Stimulated activated CD4-positive, alpha-beta T cell treated with anti-CD3 and anti-CD28 coated beads, TNF-alpha, amount 100 ng/mL, for 4 hours (primary cell): ENCODE results near the gene REEP3.
"Not testable (repeated sequence)": the region's sequence is repeated elsewhere in the genome, so short reads cannot be mapped to it uniquely, and the experiment has no call there.

Experiments used
- DNase-seq, 3 experiments: peaks; one replicate each; pipeline ENCODE4 v3.0.0-alpha.2; 2020; ENCODE audit warnings: low read depth in 3 of 3

The REEP3 gene

GRCh38 chr10:63549810-63550209 lies 28.6 kb downstream of the REEP3 start:
- DNase-seq: no peak

GRCh38 chr10:63553031-63553430 lies 31.8 kb downstream of the REEP3 start:
- no peak for DNase-seq

GRCh38 chr10:63553473-63553872 lies 32.3 kb downstream of the REEP3 start:
- no peak for DNase-seq

- DNase-seq: no peak
Observed at GRCh38 chr10:63554657-63555056, 33.5 kb downstream of the REEP3 start.

GRCh38 chr10:63555330-63555729 lies 34.1 kb downstream of the REEP3 start:
- DNase-seq: no peak

- DNase-seq: no peak
Observed at GRCh38 chr10:63558132-63558784, 37.1 kb downstream of the REEP3 start.

- DNase-seq: no peak
Observed at GRCh38 chr10:63561341-63561740, 40.1 kb downstream of the REEP3 start.

- DNase-seq: no peak
Observed at GRCh38 chr10:63562391-63562790, 41.2 kb downstream of the REEP3 start.

GRCh38 chr10:63562857-63563256 lies 41.7 kb downstream of the REEP3 start:
- DNase-seq: no peak

- DNase-seq: no peak
Observed at GRCh38 chr10:63563623-63564022, 42.4 kb downstream of the REEP3 start.

- DNase-seq: not testable (repeated sequence)
Observed at GRCh38 chr10:63564731-63565130, 43.5 kb downstream of the REEP3 start.

- no peak for DNase-seq
Observed at GRCh38 chr10:63573068-63573697, 52.0 kb downstream of the REEP3 start.

GRCh38 chr10:63574011-63574410 lies 52.8 kb downstream of the REEP3 start:
- no peak for DNase-seq

- no peak for DNase-seq
Observed at GRCh38 chr10:63576501-63576900, 55.3 kb downstream of the REEP3 start.

GRCh38 chr10:63578501-63578900 lies 57.3 kb downstream of the REEP3 start:
- no peak for DNase-seq

GRCh38 chr10:63579371-63580014 lies 58.3 kb downstream of the REEP3 start:
- no peak for DNase-seq

- DNase-seq: no peak
Observed at GRCh38 chr10:63582690-63583089, 61.5 kb downstream of the REEP3 start.

GRCh38 chr10:63583397-63583796 lies 62.2 kb downstream of the REEP3 start:
- DNase-seq: no peak

- DNase-seq: no peak
Observed at GRCh38 chr10:63583909-63584724, 62.9 kb downstream of the REEP3 start.

- no peak for DNase-seq
Observed at GRCh38 chr10:63584725-63585035, 63.5 kb downstream of the REEP3 start.

GRCh38 chr10:63585041-63585440 lies 63.8 kb downstream of the REEP3 start:
- no peak for DNase-seq

GRCh38 chr10:63586043-63586442 lies 64.8 kb downstream of the REEP3 start:
- DNase-seq: no peak

GRCh38 chr10:63587191-63587590 lies 66.0 kb downstream of the REEP3 start:
- no peak for DNase-seq
